ENCODE data around the gene SPINT2.
"Not testable (repeated sequence)": the region's sequence is repeated elsewhere in the genome, so short reads cannot be mapped to it uniquely, and the experiment has no call there.

SPINT2 gene

GRCh38 chr19:38331728-38332127, 67.4 kb downstream of the SPINT2 start:
- Histone ChIP-seq H3K27ac (ENCODE audit: low read depth, low read length) (no peak overlapping the region), H3K9ac (ENCODE audit: low read length) (no peak overlapping the region), H3K27me3 (ENCODE audit: control insufficient read depth, insufficient read depth, low read length) (no peaks in the 10 kb centered on the region), H3K4me1 (ENCODE audit: control insufficient read depth, insufficient read depth, low read length) (no peaks in the 10 kb centered on the region), H3K36me3 (ENCODE audit: control insufficient read depth, insufficient read depth, low read length) (peaks cover 11% of the 10 kb centered on the region), H3K4me3 (ENCODE audit: low read length) (no peak overlapping the region)

- Histone ChIP-seq H3K27ac (ENCODE audit: low read depth, low read length) (no peak overlapping the region), H3K27me3 (ENCODE audit: control insufficient read depth, insufficient read depth, low read length) (no peaks in the 10 kb centered on the region), H3K9ac (ENCODE audit: low read length) (no peak overlapping the region), H3K4me1 (ENCODE audit: control insufficient read depth, insufficient read depth, low read length) (no peaks in the 10 kb centered on the region), H3K4me3 (ENCODE audit: low read length) (no peak overlapping the region), H3K36me3 (ENCODE audit: control insufficient read depth, insufficient read depth, low read length) (peaks cover under 1% of the 10 kb centered on the region)
These were observed 68.9 kb downstream of the SPINT2 start for GRCh38 chr19:38333245-38333644.

GRCh38 chr19:38335949-38336637, 71.7 kb downstream of the SPINT2 start:
- peak overlapping the region; percentile 98 for H3K4me3 ChIP-seq (ENCODE audit: low read length)
- H3K9ac ChIP-seq (ENCODE audit: low read length): peak overlapping the region; percentile 70
- H3K27ac ChIP-seq (ENCODE audit: low read depth, low read length): peak overlapping the region; percentile 86
- H3K36me3 ChIP-seq (ENCODE audit: control insufficient read depth, insufficient read depth, low read length): no peaks in the 10 kb centered on the region
- no peaks in the 10 kb centered on the region for H3K27me3 ChIP-seq (ENCODE audit: control insufficient read depth, insufficient read depth, low read length)
- H3K4me1 ChIP-seq (ENCODE audit: control insufficient read depth, insufficient read depth, low read length): no peaks in the 10 kb centered on the region

GRCh38 chr19:38336638-38337359, 72.4 kb downstream of the SPINT2 start:
- Histone ChIP-seq H3K27me3 (ENCODE audit: control insufficient read depth, insufficient read depth, low read length) (no peaks in the 10 kb centered on the region), H3K4me3 (ENCODE audit: low read length) (peak overlapping the region; percentile 98), H3K9ac (ENCODE audit: low read length) (peak overlapping the region; percentile 70), H3K27ac (ENCODE audit: low read depth, low read length) (peak overlapping the region; percentile 86), H3K36me3 (ENCODE audit: control insufficient read depth, insufficient read depth, low read length) (no peaks in the 10 kb centered on the region), H3K4me1 (ENCODE audit: control insufficient read depth, insufficient read depth, low read length) (no peaks in the 10 kb centered on the region)

- H3K4me1 ChIP-seq (ENCODE audit: control insufficient read depth, insufficient read depth, low read length): no peaks in the 10 kb centered on the region
- no peaks in the 10 kb centered on the region for H3K27me3 ChIP-seq (ENCODE audit: control insufficient read depth, insufficient read depth, low read length)
- no peak overlapping the region for H3K27ac ChIP-seq (ENCODE audit: low read depth, low read length)
- no peak overlapping the region for H3K9ac ChIP-seq (ENCODE audit: low read length)
- peak overlapping the region; percentile 98 for H3K4me3 ChIP-seq (ENCODE audit: low read length)
- no peaks in the 10 kb centered on the region for H3K36me3 ChIP-seq (ENCODE audit: control insufficient read depth, insufficient read depth, low read length)
These were observed 72.9 kb downstream of the SPINT2 start for GRCh38 chr19:38337360-38337653.

GRCh38 chr19:38339011-38339410, 74.6 kb downstream of the SPINT2 start:
- not testable (repeated sequence) for H3K27ac ChIP-seq (ENCODE audit: low read depth, low read length); H3K27me3 ChIP-seq (ENCODE audit: control insufficient read depth, insufficient read depth, low read length); H3K4me3 ChIP-seq (ENCODE audit: low read length); H3K9ac ChIP-seq (ENCODE audit: low read length); H3K4me1 ChIP-seq (ENCODE audit: control insufficient read depth, insufficient read depth, low read length); H3K36me3 ChIP-seq (ENCODE audit: control insufficient read depth, insufficient read depth, low read length)

GRCh38 chr19:38340927-38341326, 76.6 kb downstream of the SPINT2 start:
- H3K4me3 ChIP-seq (ENCODE audit: low read length): no peak overlapping the region
- no peaks in the 10 kb centered on the region for H3K36me3 ChIP-seq (ENCODE audit: control insufficient read depth, insufficient read depth, low read length)
- H3K9ac ChIP-seq (ENCODE audit: low read length): no peak overlapping the region
- no peaks in the 10 kb centered on the region for H3K27me3 ChIP-seq (ENCODE audit: control insufficient read depth, insufficient read depth, low read length)
- no peaks in the 10 kb centered on the region for H3K4me1 ChIP-seq (ENCODE audit: control insufficient read depth, insufficient read depth, low read length)
- H3K27ac ChIP-seq (ENCODE audit: low read depth, low read length): no peak overlapping the region

Data from rectal smooth muscle tissue (tissue), 1 donor.